H1 (cell line): ENCODE data around the gene SRXN1. TPM values are rescaled to one million over a fixed set of nuclear protein-coding genes. Genes with fewer than 3 reads are reported as not detected.

ENCODE experiments used
- ATF3 ChIP-seq: IDR thresholded peaks from 2 replicates; pipeline ENCODE4 v1.6.1; 2011; ENCODE audit warnings: low read depth, mild to moderate bottlenecking, low read length; ENCODE audit not compliant: insufficient read depth
- EGR1 ChIP-seq: IDR thresholded peaks from 2 replicates; pipeline ENCODE4 v1.6.1; 2011; ENCODE audit warnings: low read depth, low read length, borderline replicate concordance
- polyA plus RNA-seq, 7 experiments: library from polyadenylated mRNA; depleted of rRNA in 3 of 7; stranded (reverse) in 5 of 7; unstranded in 2 of 7; fragments of >200 nt in 5 of 7; fragments of 200-250 nt in 2 of 7; gene quantifications; 1 replicate in 5 of 7; 2 replicates in 1 of 7; 4 replicates in 1 of 7; pipeline versions ENCODE4 v1.2.1 to v1.2.3, GENCODE V29; 2011 to 2013; ENCODE audit warnings: missing spikeins in 2 of 7, mixed read lengths in 2 of 7
- total RNA-seq: library from RNA; stranded (reverse); fragmentation: NEBNext Ultra II Directional; extraction: Animal tissue kit (Norgen Biotek cat#: 25700); gene quantifications from 2 replicates; pipeline ENCODE4 v1.2.1, GENCODE V29; 2021

The SRXN1 gene
- total and polyA plus RNA-seq, 2 of the 8 experiments (the other 6 are each of a cell fraction or from before 2014, with no cell fraction given) = 12.2 to 15.8 TPM

- TF ChIP-seq ATF3 = no peak
- no peak for TF ChIP-seq EGR1
These were observed 44.0 kb downstream of the SRXN1 start (continued) for GRCh38 chr20:608970-609369.
